Fibroblast of lung (primary cell): ENCODE data around the gene GALNT12.

Experiments used
- EZH2 ChIP-seq: IDR thresholded peaks from 2 replicates; pipeline ENCODE4 v1.5.1; 2012; ENCODE audit warnings: low read length, control low read depth, mild to moderate bottlenecking; ENCODE audit errors: missing control alignments
- TF ChIP-seq, protein P1 (sequence below), 2 donors: IDR thresholded peaks in 1 of 2; conservative IDR thresholded peaks in 1 of 2; 1 replicate in 1 of 2; 2 replicates in 1 of 2; pipeline ENCODE4 v1.5.1; 2011 to 2012; ENCODE audit warnings: low read length in 2 of 2, control low read depth in 1 of 2, inconsistent platforms in 1 of 2, low read depth in 1 of 2, mild to moderate bottlenecking in 1 of 2

DNA sequence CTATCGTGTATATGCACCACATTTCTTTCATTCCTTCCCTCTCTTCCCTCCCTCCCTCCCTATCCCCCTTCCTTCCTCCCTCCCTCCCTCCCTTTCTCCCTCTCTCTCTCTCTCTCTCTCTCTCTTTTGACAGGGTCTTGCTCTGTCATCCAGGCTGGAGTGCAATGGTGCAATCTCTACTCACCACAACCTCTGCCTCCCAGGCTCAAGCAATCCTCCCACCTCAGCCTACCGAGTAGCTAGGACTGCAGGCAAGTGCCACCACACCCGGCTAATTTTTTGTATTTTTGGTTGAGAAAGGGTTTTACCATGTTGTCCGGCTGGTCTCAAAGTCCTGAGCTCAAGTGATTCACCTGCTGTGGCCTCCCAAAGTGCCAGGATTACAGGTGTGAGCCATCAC, 10.0 kb upstream of the GALNT12 start:
- TF ChIP-seq, protein P1, sequence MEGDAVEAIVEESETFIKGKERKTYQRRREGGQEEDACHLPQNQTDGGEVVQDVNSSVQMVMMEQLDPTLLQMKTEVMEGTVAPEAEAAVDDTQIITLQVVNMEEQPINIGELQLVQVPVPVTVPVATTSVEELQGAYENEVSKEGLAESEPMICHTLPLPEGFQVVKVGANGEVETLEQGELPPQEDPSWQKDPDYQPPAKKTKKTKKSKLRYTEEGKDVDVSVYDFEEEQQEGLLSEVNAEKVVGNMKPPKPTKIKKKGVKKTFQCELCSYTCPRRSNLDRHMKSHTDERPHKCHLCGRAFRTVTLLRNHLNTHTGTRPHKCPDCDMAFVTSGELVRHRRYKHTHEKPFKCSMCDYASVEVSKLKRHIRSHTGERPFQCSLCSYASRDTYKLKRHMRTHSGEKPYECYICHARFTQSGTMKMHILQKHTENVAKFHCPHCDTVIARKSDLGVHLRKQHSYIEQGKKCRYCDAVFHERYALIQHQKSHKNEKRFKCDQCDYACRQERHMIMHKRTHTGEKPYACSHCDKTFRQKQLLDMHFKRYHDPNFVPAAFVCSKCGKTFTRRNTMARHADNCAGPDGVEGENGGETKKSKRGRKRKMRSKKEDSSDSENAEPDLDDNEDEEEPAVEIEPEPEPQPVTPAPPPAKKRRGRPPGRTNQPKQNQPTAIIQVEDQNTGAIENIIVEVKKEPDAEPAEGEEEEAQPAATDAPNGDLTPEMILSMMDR (conservative IDR thresholded peaks at IDR 0.05 in 1 of 2, IDR thresholded peaks at IDR 0.05 in 1 of 2; ENCODE audit: low read depth in 1 of 2, low read length in 2 of 2) = no peak
- TF ChIP-seq EZH2 = no peak
